NB4 (cell line): ENCODE results near the gene ADAM12.

Experiments
- MAX ChIP-seq: IDR thresholded peaks from 2 replicates; pipeline ENCODE4 v1.6.1; 2011; ENCODE audit warnings: low read depth, low read length
- POLR2A ChIP-seq: IDR thresholded peaks from 2 replicates; pipeline ENCODE4 v1.6.1; 2011; ENCODE audit warnings: mild to moderate bottlenecking; ENCODE audit not compliant: insufficient read length; ENCODE audit errors: extremely low read depth

GRCh38 chr10:126432507-126432906, 44.2 kb upstream of the ADAM12 start:
- TF ChIP-seq MAX (no peak), POLR2A (no peak)
